Fibroblast of lung (primary cell): ENCODE measurements around the gene BCL2L11. TPM values are rescaled to one million over a fixed set of nuclear protein-coding genes. Genes with fewer than 3 reads are reported as not detected.
A peak's percentile ranks its signal among the peaks of the same experiment; 100 is the strongest.
"Not testable (repeated sequence)": the region's sequence is repeated elsewhere in the genome, so short reads cannot be mapped to it uniquely, and the experiment has no call there.

Source experiments
- DNase-seq, 2 donors: peaks; one replicate each; pipeline versions ENCODE4 v3.0.0 to v3.0.0-alpha.2; 2010; ENCODE audit warnings: low read depth in 2 of 2
- H2AFZ ChIP-seq: 2 replicates; pipeline ENCODE4 v1.5.1; 2012; ENCODE audit warnings: low read length, control low read depth, inconsistent platforms
- H3K27ac ChIP-seq: 2 replicates; pipeline ENCODE4 v1.5.1; 2011; ENCODE audit warnings: low read length, control low read depth; ENCODE audit not compliant: insufficient read depth
- H3K27me3 ChIP-seq: 2 replicates; pipeline ENCODE4 v1.5.1; 2011; ENCODE audit warnings: mild to moderate bottlenecking, low read length; ENCODE audit not compliant: control insufficient read depth, insufficient read depth
- H3K36me3 ChIP-seq: 2 replicates; pipeline ENCODE4 v1.5.1; 2011; ENCODE audit warnings: low read length; ENCODE audit not compliant: control insufficient read depth, insufficient read depth
- H3K4me1 ChIP-seq: 2 replicates; pipeline ENCODE4 v1.5.1; 2011; ENCODE audit warnings: low read length; ENCODE audit not compliant: control insufficient read depth, insufficient read depth; ENCODE audit errors: extremely low read depth
- H3K4me2 ChIP-seq: 2 replicates; pipeline ENCODE4 v1.5.1; 2011; ENCODE audit warnings: low read length, control low read depth; ENCODE audit not compliant: insufficient read depth; ENCODE audit errors: extremely low read depth
- H3K4me3 ChIP-seq, 4 experiments: fragments of 200-600 bp in 1 of 4; sonication (generic) in 1 of 4; replicated peaks in 1 of 4; 2 replicates each; pipeline ENCODE4 v1.5.1; 2011 to 2016; ENCODE audit warnings: low read length in 4 of 4, low read depth in 3 of 4, mild to moderate bottlenecking in 3 of 4, control low read depth in 2 of 4, inconsistent platforms in 1 of 4, mixed read lengths in 1 of 4; ENCODE audit not compliant: insufficient read depth in 1 of 4; ENCODE audit errors: control extremely low read depth in 1 of 4
- H3K79me2 ChIP-seq: 2 replicates; pipeline ENCODE4 v1.5.1; 2012; ENCODE audit warnings: mild to moderate bottlenecking, low read length, inconsistent platforms; ENCODE audit not compliant: control insufficient read depth, insufficient read depth
- H3K9ac ChIP-seq: 2 replicates; pipeline ENCODE4 v1.5.1; 2011; ENCODE audit warnings: mild to moderate bottlenecking, low read length, control low read depth; ENCODE audit not compliant: insufficient read depth
- H3K9me3 ChIP-seq: 2 replicates; pipeline ENCODE4 v1.5.1; 2012; ENCODE audit warnings: low read depth, low read length; ENCODE audit not compliant: control insufficient read depth, insufficient read depth
- H4K20me1 ChIP-seq: 2 replicates; pipeline ENCODE4 v1.5.1; 2011; ENCODE audit warnings: low read length; ENCODE audit not compliant: control insufficient read depth, insufficient read depth; ENCODE audit errors: extremely low read depth
- CTCF ChIP-seq, 2 donors: IDR thresholded peaks in 1 of 2; conservative IDR thresholded peaks in 1 of 2; 1 replicate in 1 of 2; 2 replicates in 1 of 2; pipeline ENCODE4 v1.5.1; 2011 to 2012; ENCODE audit warnings: low read length in 2 of 2, control low read depth in 1 of 2, inconsistent platforms in 1 of 2, low read depth in 1 of 2, mild to moderate bottlenecking in 1 of 2
- EZH2 ChIP-seq: IDR thresholded peaks from 2 replicates; pipeline ENCODE4 v1.5.1; 2012; ENCODE audit warnings: low read length, control low read depth, mild to moderate bottlenecking; ENCODE audit errors: missing control alignments
- polyA plus RNA-seq, 2 donors: library from polyadenylated mRNA; depleted of rRNA in 1 of 2; stranded (reverse) in 1 of 2; unstranded in 1 of 2; fragments of >200 nt; gene quantifications; 2 replicates each; pipeline ENCODE4 v1.2.1, GENCODE V29; 2011 to 2012; ENCODE audit warnings: missing spikeins in 1 of 2
- total RNA-seq: library from RNA; depleted of rRNA; stranded (reverse); fragments of >200 nt; gene quantifications from 2 replicates; pipeline ENCODE4 v1.2.1, GENCODE V29; 2014

BCL2L11 gene
- total and polyA plus RNA-seq, 2 donors (not counting 1 experiment from before 2014, with no cell fraction given) = 1.5 to 10.2 TPM

- no peak overlapping the region for H3K27ac ChIP-seq
- peak; percentile 87 to 90 for DNase-seq
- no peak for TF ChIP-seq EZH2
- H3K9ac ChIP-seq = no peak overlapping the region
- peaks cover 7% of the 10 kb centered on the region for H3K4me1 ChIP-seq
- peaks cover 4% of the 10 kb centered on the region for H3K27me3 ChIP-seq
- H4K20me1 ChIP-seq = no peaks in the 10 kb centered on the region
- H3K9me3 ChIP-seq = no peaks in the 10 kb centered on the region
- H3K36me3 ChIP-seq = no peaks in the 10 kb centered on the region
- H3K4me2 ChIP-seq = peak overlapping the region; percentile 2
- H3K4me3 ChIP-seq = no peak overlapping the region
- H2AFZ ChIP-seq = no peak overlapping the region
- H3K79me2 ChIP-seq = no peaks in the 10 kb centered on the region
Measured at GRCh38 chr2:111072220-111072871, 48.4 kb upstream of the BCL2L11 start.

- H2AFZ ChIP-seq, H3K4me3 ChIP-seq, H3K4me2 ChIP-seq, H3K9ac ChIP-seq, H3K79me2 ChIP-seq, H3K4me1 ChIP-seq, DNase-seq, H3K9me3 ChIP-seq, H3K36me3 ChIP-seq, H3K27ac ChIP-seq, H4K20me1 ChIP-seq: not testable (repeated sequence)
- H3K27me3 ChIP-seq = peaks cover 13% of the 10 kb centered on the region
Measured at GRCh38 chr2:111082659-111083058, 38.1 kb upstream of the BCL2L11 start.

GRCh38 chr2:111091811-111092211, 28.9 kb upstream of the BCL2L11 start:
- H3K36me3 ChIP-seq = no peaks in the 10 kb centered on the region
- no peak overlapping the region for H3K4me3 ChIP-seq
- no peaks in the 10 kb centered on the region for H3K4me1 ChIP-seq
- H4K20me1 ChIP-seq = no peaks in the 10 kb centered on the region
- TF ChIP-seq CTCF (conservative IDR thresholded peaks at IDR 0.05 in 1 of 2, IDR thresholded peaks at IDR 0.05 in 1 of 2; ENCODE audit: low read depth in 1 of 2, low read length in 2 of 2) = no peak
- no peak for TF ChIP-seq EZH2
- peaks cover 19% of the 10 kb centered on the region for H3K27me3 ChIP-seq
- H3K27ac ChIP-seq = no peak overlapping the region
- H3K9ac ChIP-seq = no peak overlapping the region
- H2AFZ ChIP-seq = no peak overlapping the region
- no peak overlapping the region for H3K4me2 ChIP-seq
- no peaks in the 10 kb centered on the region for H3K9me3 ChIP-seq
- DNase-seq = no peak
- no peaks in the 10 kb centered on the region for H3K79me2 ChIP-seq

GRCh38 chr2:111094691-111095090, 26.0 kb upstream of the BCL2L11 start:
- Histone ChIP-seq H3K27ac (no peak overlapping the region), H3K79me2 (no peaks in the 10 kb centered on the region), H3K36me3 (no peaks in the 10 kb centered on the region), H4K20me1 (no peaks in the 10 kb centered on the region), H2AFZ (no peak overlapping the region), H3K4me2 (no peak overlapping the region), H3K4me1 (no peaks in the 10 kb centered on the region), H3K27me3 (peaks cover 20% of the 10 kb centered on the region), H3K4me3 (no peak overlapping the region), H3K9me3 (no peaks in the 10 kb centered on the region), H3K9ac (no peak overlapping the region)
- TF ChIP-seq CTCF (conservative IDR thresholded peaks at IDR 0.05 in 1 of 2, IDR thresholded peaks at IDR 0.05 in 1 of 2; ENCODE audit: low read depth in 1 of 2, low read length in 2 of 2) = no peak
- no peak for TF ChIP-seq EZH2
- DNase-seq = no peak
